K562 (cell line): ENCODE measurements around the gene ZBED4. TPM values are rescaled to one million over a fixed set of nuclear protein-coding genes. Genes with fewer than 3 reads are reported as not detected.

Experiments
- C11orf30 ChIP-seq: fragments of 450-650 bp; IDR thresholded peaks from 2 replicates; pipeline ENCODE4 v1.6.1; 2016; ENCODE audit warnings: low read depth, mild to moderate bottlenecking
- EHMT2 ChIP-seq: fragments of 450-650 bp; IDR thresholded peaks from 2 replicates; pipeline ENCODE4 v1.6.1; 2018; ENCODE audit warnings: antibody characterized with exemption
- ELF1 ChIP-seq: fragments of 200-800 bp; sonication (Bioruptor generic); IDR thresholded peaks from 2 replicates; pipeline ENCODE4 v1.6.1; 2016; ENCODE audit warnings: missing genetic modification characterization, missing compliant biosample characterization
- EP400 ChIP-seq: fragments of 450-650 bp; IDR thresholded peaks from 2 replicates; pipeline ENCODE4 v1.6.1; 2017; ENCODE audit warnings: antibody characterized with exemption, mild to moderate bottlenecking, moderate library complexity
- ETV6 ChIP-seq, 3 experiments: fragments of 150-350 bp in 1 of 3; sonication (generic) in 1 of 3; formaldehyde crosslinking in 1 of 3; IDR thresholded peaks; 2 replicates each; pipeline versions ENCODE4 v1.6.1 to v1.8.0; 2014 to 2022; ENCODE audit warnings: borderline replicate concordance in 2 of 3, low read depth in 2 of 3, antibody characterized with exemption in 1 of 3, low read length in 1 of 3, mild to moderate bottlenecking in 1 of 3, missing genetic modification reagents in 1 of 3
- MYBL2 ChIP-seq, 2 experiments: fragments of 450-650 bp in 1 of 2; sonication (generic) in 1 of 2; formaldehyde crosslinking in 1 of 2; IDR thresholded peaks; 2 replicates each; pipeline versions ENCODE4 v1.6.1 to v1.8.1; 2017 to 2022; ENCODE audit warnings: borderline replicate concordance in 1 of 2, inconsistent platforms in 1 of 2, low read depth in 1 of 2, mild to moderate bottlenecking in 1 of 2, missing genetic modification reagents in 1 of 2, moderate library complexity in 1 of 2
- SNIP1 ChIP-seq: fragments of 450-650 bp; IDR thresholded peaks from 2 replicates; pipeline ENCODE4 v1.7.1; 2017; ENCODE audit warnings: low read depth, mild to moderate bottlenecking
- ZC3H11A ChIP-seq: IDR thresholded peaks from 2 replicates; pipeline ENCODE4 v1.6.1; 2012; ENCODE audit warnings: low read depth, low read length, improper control_type of control experiment
- ZNF316 ChIP-seq: fragments of 450-650 bp; IDR thresholded peaks from 2 replicates; pipeline ENCODE4 v1.6.1; 2016
- polyA plus RNA-seq, 8 experiments: library from polyadenylated mRNA; depleted of rRNA in 4 of 8; stranded (reverse) in 5 of 8; unstranded in 3 of 8; fragments of >200 nt; fragmentation: Nextera tagmentation in 2 of 8; fragmentation: Illumina TruSeq in 1 of 8; extraction: Ambion mirVana in 2 of 8; extraction: Trizol in 1 of 8; gene quantifications; 2 replicates each; pipeline versions ENCODE4 v1.2.1 to v1.2.3, GENCODE V29; 2011 to 2014; ENCODE audit warnings: inconsistent platforms in 1 of 8, missing spikeins in 1 of 8
- total RNA-seq, 7 experiments: library from RNA; depleted of rRNA in 6 of 7; stranded (reverse); fragments of >200 nt in 6 of 7; fragmentation: Illumina TruSeq in 2 of 7; extraction: Trizol in 2 of 7; gene quantifications; 2 replicates each; pipeline versions ENCODE4 v1.2.1 to v1.2.3, GENCODE V29; 2011 to 2021; ENCODE audit warnings: low replicate concordance in 1 of 7
- TF ChIP-seq, protein P1 (sequence below), 2 experiments: IDR thresholded peaks in 1 of 2; conservative IDR thresholded peaks in 1 of 2; 2 replicates each; pipeline ENCODE4 v1.6.1; 2016; ENCODE audit warnings: low read depth in 2 of 2, mild to moderate bottlenecking in 1 of 2, missing compliant biosample characterization in 1 of 2, missing genetic modification characterization in 1 of 2, moderate library complexity in 1 of 2
- TF ChIP-seq, protein P2 (sequence below): sonication (generic); formaldehyde crosslinking; IDR thresholded peaks from 2 replicates; pipeline ENCODE4 v1.8.1; 2023; ENCODE audit warnings: mild to moderate bottlenecking, missing genetic modification reagents
- TF ChIP-seq, protein P3 (sequence below), 2 experiments: fragments of 450-650 bp; formaldehyde crosslinking in 1 of 2; IDR thresholded peaks; 2 replicates each; pipeline versions ENCODE4 v1.4.0 to v1.6.1; 2014 to 2020; ENCODE audit warnings: mild to moderate bottlenecking in 2 of 2, borderline replicate concordance in 1 of 2, low read depth in 1 of 2

The ZBED4 gene
- total and polyA plus RNA-seq, 9 of the 15 experiments (the other 6 are each of a cell fraction or from before 2014, with no cell fraction given): 1.5 to 16.8 (median 7.4) TPM

DNA sequence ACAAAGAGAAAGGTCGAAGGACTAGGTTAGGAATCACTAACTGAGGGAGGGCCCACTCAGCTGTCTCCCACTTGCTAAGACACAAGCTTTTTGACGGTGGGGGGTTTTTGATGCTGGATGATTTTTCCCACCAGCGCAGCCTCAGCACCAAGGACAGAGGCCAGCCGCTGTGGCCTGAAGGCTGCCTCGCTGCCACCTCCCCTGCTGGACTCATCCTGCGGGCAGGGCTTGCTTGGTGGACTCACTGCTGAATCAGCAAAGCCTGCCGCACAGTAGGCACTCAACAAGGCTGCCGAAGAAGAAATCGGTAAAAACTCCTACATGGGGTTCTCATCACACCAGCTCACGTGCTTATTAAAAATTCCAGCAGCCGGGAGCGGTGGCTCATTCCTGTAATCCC lies 62.0 kb downstream of the ZBED4 start (continued):
- TF ChIP-seq, protein P1, sequence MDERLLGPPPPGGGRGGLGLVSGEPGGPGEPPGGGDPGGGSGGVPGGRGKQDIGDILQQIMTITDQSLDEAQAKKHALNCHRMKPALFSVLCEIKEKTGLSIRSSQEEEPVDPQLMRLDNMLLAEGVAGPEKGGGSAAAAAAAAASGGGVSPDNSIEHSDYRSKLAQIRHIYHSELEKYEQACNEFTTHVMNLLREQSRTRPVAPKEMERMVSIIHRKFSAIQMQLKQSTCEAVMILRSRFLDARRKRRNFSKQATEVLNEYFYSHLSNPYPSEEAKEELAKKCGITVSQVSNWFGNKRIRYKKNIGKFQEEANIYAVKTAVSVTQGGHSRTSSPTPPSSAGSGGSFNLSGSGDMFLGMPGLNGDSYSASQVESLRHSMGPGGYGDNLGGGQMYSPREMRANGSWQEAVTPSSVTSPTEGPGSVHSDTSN (CRISPR knock-in tag; IDR thresholded peaks at IDR 0.05; ENCODE audit: low read depth): no peak
- TF ChIP-seq, protein P1 (tag; conservative IDR thresholded peaks at IDR 0.05; ENCODE audit: low read depth): no peak
- TF ChIP-seq ELF1 (tag) (no peak), SNIP1 (no peak), ZNF316 (peak; percentile 27; the same call in 1 of the 2 replicates), EHMT2 (peak; percentile 15; the same call in 1 of the 2 replicates), C11orf30 (0 out of 2 replicates have a peak, but pooled peaks have one; percentile 4), ETV6 (IDR thresholded peaks at IDR 0.05; ENCODE audit: borderline replicate concordance in 1 of 2, low read depth in 2 of 2, low read length in 1 of 2) (no peak), ETV6 (CRISPR knock-in tag; IDR thresholded peaks at IDR 0.05; ENCODE audit: borderline replicate concordance) (no peak), EP400 (no peak), ZC3H11A (no peak), MYBL2 (IDR thresholded peaks at IDR 0.05; ENCODE audit: low read depth) (no peak), MYBL2 (CRISPR knock-in tag; IDR thresholded peaks at IDR 0.05; ENCODE audit: borderline replicate concordance) (no peak)
- TF ChIP-seq, protein P2, sequence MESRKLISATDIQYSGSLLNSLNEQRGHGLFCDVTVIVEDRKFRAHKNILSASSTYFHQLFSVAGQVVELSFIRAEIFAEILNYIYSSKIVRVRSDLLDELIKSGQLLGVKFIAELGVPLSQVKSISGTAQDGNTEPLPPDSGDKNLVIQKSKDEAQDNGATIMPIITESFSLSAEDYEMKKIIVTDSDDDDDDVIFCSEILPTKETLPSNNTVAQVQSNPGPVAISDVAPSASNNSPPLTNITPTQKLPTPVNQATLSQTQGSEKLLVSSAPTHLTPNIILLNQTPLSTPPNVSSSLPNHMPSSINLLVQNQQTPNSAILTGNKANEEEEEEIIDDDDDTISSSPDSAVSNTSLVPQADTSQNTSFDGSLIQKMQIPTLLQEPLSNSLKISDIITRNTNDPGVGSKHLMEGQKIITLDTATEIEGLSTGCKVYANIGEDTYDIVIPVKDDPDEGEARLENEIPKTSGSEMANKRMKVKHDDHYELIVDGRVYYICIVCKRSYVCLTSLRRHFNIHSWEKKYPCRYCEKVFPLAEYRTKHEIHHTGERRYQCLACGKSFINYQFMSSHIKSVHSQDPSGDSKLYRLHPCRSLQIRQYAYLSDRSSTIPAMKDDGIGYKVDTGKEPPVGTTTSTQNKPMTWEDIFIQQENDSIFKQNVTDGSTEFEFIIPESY (CRISPR knock-in tag): peak; percentile 42; the same call in 1 of the 2 replicates
- TF ChIP-seq, protein P3, sequence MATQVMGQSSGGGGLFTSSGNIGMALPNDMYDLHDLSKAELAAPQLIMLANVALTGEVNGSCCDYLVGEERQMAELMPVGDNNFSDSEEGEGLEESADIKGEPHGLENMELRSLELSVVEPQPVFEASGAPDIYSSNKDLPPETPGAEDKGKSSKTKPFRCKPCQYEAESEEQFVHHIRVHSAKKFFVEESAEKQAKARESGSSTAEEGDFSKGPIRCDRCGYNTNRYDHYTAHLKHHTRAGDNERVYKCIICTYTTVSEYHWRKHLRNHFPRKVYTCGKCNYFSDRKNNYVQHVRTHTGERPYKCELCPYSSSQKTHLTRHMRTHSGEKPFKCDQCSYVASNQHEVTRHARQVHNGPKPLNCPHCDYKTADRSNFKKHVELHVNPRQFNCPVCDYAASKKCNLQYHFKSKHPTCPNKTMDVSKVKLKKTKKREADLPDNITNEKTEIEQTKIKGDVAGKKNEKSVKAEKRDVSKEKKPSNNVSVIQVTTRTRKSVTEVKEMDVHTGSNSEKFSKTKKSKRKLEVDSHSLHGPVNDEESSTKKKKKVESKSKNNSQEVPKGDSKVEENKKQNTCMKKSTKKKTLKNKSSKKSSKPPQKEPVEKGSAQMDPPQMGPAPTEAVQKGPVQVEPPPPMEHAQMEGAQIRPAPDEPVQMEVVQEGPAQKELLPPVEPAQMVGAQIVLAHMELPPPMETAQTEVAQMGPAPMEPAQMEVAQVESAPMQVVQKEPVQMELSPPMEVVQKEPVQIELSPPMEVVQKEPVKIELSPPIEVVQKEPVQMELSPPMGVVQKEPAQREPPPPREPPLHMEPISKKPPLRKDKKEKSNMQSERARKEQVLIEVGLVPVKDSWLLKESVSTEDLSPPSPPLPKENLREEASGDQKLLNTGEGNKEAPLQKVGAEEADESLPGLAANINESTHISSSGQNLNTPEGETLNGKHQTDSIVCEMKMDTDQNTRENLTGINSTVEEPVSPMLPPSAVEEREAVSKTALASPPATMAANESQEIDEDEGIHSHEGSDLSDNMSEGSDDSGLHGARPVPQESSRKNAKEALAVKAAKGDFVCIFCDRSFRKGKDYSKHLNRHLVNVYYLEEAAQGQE (IDR thresholded peaks at IDR 0.05; ENCODE audit: borderline replicate concordance): peak; percentile 86
- TF ChIP-seq, protein P3 (CRISPR knock-in tag; IDR thresholded peaks at IDR 0.05; ENCODE audit: low read depth): 0 out of 2 replicates have a peak, but pooled peaks have one; percentile 30
